Measurements from ENCODE around the gene PKHD1. TPM values are rescaled to one million over a fixed set of nuclear protein-coding genes. Genes with fewer than 3 reads are reported as not detected.

The PKHD1 gene
- polyA plus RNA-seq, 1 of the 3 experiments (the other 2 are of a cell fraction): not detected

- ChIA-PET POLR2A (no interaction called here), CTCF (no interaction called here)
- Histone ChIP-seq H3F3A (replicated peaks; ENCODE audit: insufficient read depth) (no peaks in the 10 kb centered on the region), H3K9me3 (no peaks in the 10 kb centered on the region), H3K4me1 (ENCODE audit: control insufficient read depth in 1 of 2, insufficient read depth in 2 of 2, low read depth in 1 of 2, low read length in 1 of 2) (no peaks in the 10 kb centered on the region), H3K27me3 (ENCODE audit: insufficient read depth) (no peaks in the 10 kb centered on the region), H3K36me3 (replicated peaks in 1 of 2; ENCODE audit: control insufficient read depth in 1 of 2, insufficient read depth in 2 of 2, low read length in 1 of 2) (no peaks in the 10 kb centered on the region), H3K4me2 (no peak overlapping the region), H3K27ac (ENCODE audit: low read depth in 2 of 2, low read length in 1 of 2) (no peak overlapping the region), H3K4me3 (ENCODE audit: low read depth in 2 of 2, low read length in 1 of 2) (no peak overlapping the region), H4K20me1 (ENCODE audit: insufficient read depth) (no peaks in the 10 kb centered on the region), H2AFZ (ENCODE audit: low read depth) (no peak overlapping the region), H3K79me2 (ENCODE audit: insufficient read depth) (no peaks in the 10 kb centered on the region), H3K9me2 (no peaks in the 10 kb centered on the region), H3K9ac (no peak overlapping the region)
- no peak for DNase-seq
- WGBS (ENCODE audit: low lambda C conversion rate): 41% methylated on average over 2 of the region's 2 CpGs
- TF ChIP-seq GATA2 (CRISPR knock-in tag; IDR thresholded peaks at IDR 0.05) (no peak), FOSL2 (IDR thresholded peaks at IDR 0.05; ENCODE audit: borderline replicate concordance, low read depth) (no peak), EZH2phosphoT487 (IDR thresholded peaks at IDR 0.05; ENCODE audit: borderline replicate concordance, low read depth) (no peak), RCOR1 (IDR thresholded peaks at IDR 0.05; ENCODE audit: low read length) (no peak), TAF1 (IDR thresholded peaks at IDR 0.05; ENCODE audit: borderline replicate concordance, low read depth, low read length) (no peak), FOXJ3 (CRISPR knock-in tag; IDR thresholded peaks at IDR 0.05) (no peak), TCF12 (IDR thresholded peaks at IDR 0.05) (no peak), CTCF (IDR thresholded peaks at IDR 0.05) (no peak), NFIC (IDR thresholded peaks at IDR 0.05; ENCODE audit: borderline replicate concordance) (no peak), PBX3 (IDR thresholded peaks at IDR 0.05) (no peak), RFX5 (IDR thresholded peaks at IDR 0.05; ENCODE audit: low read length) (no peak), POLR2AphosphoS5 (IDR thresholded peaks at IDR 0.05; ENCODE audit: low read depth, low read length) (no peak), TEAD4 (IDR thresholded peaks at IDR 0.05; ENCODE audit: borderline replicate concordance, insufficient read depth) (no peak), SMC3 (IDR thresholded peaks at IDR 0.05; ENCODE audit: low read depth, low read length) (no peak), REST (IDR thresholded peaks at IDR 0.05; ENCODE audit: low read depth, low read length) (no peak), CHD2 (IDR thresholded peaks at IDR 0.05; ENCODE audit: low read length, partially characterized antibody) (no peak), EP300 (IDR thresholded peaks at IDR 0.05; ENCODE audit: borderline replicate concordance in 1 of 2, low read depth in 1 of 2, low read length in 1 of 2) (no peak), JUND (IDR thresholded peaks at IDR 0.05) (no peak), ZBTB33 (IDR thresholded peaks at IDR 0.05; ENCODE audit: borderline replicate concordance, low read depth) (no peak), IRF3 (IDR thresholded peaks at IDR 0.05; ENCODE audit: low read depth, low read length) (no peak)
These were observed 384.6 kb downstream of the PKHD1 start for GRCh38 chr6:51702851-51703250.

Data from SK-N-SH (cell line).